ENCODE results near the gene INF2.

The INF2 gene

DNA sequence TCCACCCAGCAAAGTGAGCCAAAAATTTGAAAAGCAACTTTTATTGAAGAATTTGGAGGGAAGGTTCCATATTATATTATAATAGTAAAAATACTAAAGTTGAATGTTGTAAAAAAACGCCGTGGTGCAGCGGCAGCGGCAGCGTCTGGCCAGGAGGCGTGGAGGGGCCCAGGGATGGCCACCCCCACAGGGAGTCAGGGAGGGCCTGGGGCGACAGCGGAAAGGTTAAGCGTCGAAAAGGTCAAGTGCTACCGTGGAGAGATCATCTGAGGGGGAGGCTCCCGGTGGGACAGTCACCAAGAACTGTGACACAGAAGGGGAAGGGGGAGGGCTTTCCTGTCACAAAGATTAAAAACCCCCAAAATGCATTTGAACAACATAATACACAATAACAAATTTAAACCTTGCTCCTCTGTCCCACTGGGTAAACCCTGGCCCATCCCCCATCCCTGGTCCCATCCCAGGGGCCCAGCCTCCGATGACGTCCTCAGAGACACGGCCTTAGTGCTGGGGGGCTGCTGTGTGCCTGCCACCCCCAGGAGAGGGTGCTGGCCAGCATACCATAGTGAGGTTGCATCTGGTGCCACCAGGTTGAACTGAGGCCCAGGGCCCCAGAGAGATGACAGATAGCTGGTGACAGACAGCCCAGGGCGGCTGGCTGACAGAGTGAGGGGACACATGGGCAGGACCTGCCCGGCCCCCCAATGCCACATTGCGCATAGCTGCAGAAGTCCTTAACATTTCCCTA, 80.1 kb downstream of the INF2 start:
- TF ChIP-seq, protein P1, sequence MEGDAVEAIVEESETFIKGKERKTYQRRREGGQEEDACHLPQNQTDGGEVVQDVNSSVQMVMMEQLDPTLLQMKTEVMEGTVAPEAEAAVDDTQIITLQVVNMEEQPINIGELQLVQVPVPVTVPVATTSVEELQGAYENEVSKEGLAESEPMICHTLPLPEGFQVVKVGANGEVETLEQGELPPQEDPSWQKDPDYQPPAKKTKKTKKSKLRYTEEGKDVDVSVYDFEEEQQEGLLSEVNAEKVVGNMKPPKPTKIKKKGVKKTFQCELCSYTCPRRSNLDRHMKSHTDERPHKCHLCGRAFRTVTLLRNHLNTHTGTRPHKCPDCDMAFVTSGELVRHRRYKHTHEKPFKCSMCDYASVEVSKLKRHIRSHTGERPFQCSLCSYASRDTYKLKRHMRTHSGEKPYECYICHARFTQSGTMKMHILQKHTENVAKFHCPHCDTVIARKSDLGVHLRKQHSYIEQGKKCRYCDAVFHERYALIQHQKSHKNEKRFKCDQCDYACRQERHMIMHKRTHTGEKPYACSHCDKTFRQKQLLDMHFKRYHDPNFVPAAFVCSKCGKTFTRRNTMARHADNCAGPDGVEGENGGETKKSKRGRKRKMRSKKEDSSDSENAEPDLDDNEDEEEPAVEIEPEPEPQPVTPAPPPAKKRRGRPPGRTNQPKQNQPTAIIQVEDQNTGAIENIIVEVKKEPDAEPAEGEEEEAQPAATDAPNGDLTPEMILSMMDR (conservative IDR thresholded peaks at IDR 0.05; ENCODE audit: control insufficient read depth, insufficient read depth, low read depth, low read length) = no peak

DNA sequence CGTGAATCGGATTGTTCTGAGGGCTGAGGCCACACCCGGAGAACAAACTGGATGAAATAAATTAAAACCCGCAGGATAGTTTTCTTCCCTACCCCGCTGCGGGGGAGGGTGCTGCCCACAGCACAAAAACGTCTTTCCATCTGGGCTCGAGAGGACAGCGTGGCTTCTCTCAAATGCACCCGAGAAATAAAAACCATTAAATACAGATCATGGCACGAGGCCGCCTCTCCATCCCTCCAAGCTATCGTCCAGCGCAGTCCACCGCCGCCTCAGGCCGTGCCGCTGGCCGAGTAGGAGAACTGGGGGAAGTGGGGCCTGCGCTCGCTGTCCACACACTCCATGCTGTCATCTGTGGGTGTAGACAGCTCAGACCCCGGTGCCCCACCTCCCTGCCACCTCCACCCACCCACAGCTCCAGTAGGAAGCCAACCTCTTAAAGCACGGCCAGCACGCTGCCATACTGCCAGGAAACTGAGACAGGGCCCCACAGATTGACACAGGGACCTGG, 80.7 kb downstream of the INF2 start:
- no peak overlapping the region for H3K4me3 ChIP-seq (ENCODE audit: control insufficient read depth, low read depth, low read length)
- no peak for DNase-seq (ENCODE audit: low read depth)
- TF ChIP-seq, protein P1 (conservative IDR thresholded peaks at IDR 0.05; ENCODE audit: control insufficient read depth, insufficient read depth, low read depth, low read length) = no peak

More for the DNA sequence above, 80.1 kb downstream of the INF2 start:
- DNase-seq (ENCODE audit: low read depth) = no peak
- H3K4me3 ChIP-seq (ENCODE audit: control insufficient read depth, low read depth, low read length) = no peak overlapping the region

DNA sequence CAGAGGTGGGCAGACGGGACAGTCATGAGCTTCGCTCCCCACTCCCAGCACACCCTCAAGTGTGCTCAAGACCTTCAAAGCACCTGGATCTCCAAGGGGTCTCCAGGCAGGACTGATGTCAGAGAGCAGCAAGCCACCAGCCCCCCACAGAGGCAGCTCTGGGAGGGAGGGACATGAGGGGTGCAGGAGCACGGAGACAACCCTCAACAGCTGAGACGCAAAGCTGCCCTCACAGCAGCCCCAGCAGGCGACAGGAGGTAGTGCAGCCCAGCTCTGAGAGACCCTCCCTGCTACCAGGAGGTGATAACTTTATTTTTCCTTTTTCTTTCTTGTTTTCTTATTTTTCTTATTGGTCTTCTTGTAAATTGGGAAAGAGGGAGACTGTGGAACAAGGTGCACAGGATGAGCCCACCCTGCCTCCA, 81.4 kb downstream of the INF2 start:
- TF ChIP-seq, protein P1 (conservative IDR thresholded peaks at IDR 0.05; ENCODE audit: control insufficient read depth, insufficient read depth, low read depth, low read length) = peak; percentile 66
- no peak overlapping the region for H3K4me3 ChIP-seq (ENCODE audit: control insufficient read depth, low read depth, low read length)
- no peak for DNase-seq (ENCODE audit: low read depth)

DNA sequence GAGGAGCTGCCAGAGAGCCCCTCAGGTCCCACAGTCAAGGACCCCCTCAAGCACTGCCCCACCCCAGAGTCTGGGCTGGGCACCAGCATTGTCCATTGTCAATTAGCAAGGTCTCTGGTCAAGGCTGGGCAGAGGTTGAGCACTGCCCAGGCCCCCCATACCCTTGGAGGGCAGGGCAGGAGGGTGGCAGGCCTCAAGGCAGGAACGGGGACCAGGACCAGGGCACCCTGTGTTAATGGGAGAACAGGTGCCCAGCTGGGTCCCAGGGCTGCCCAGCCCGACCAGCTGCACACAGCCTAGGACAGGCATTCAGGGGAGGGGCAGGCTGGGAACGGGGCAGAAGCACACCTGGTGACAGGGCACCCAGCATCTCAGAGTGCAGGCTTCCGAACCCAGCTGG, 82.0 kb downstream of the INF2 start:
- DNase-seq (ENCODE audit: low read depth) = no peak
- TF ChIP-seq, protein P1 (conservative IDR thresholded peaks at IDR 0.05; ENCODE audit: control insufficient read depth, insufficient read depth, low read depth, low read length) = no peak
- H3K4me3 ChIP-seq (ENCODE audit: control insufficient read depth, low read depth, low read length) = no peak overlapping the region

Measured in fibroblast of mammary gland (primary cell).